Stomach smooth muscle (tissue), 2 donors: ENCODE results near the gene PEX11G.

Source experiments
- H3K27ac ChIP-seq: one replicate; pipeline ENCODE4 v1.7.0; 2013; ENCODE audit warnings: mild to moderate bottlenecking, low read length, inconsistent platforms
- H3K27me3 ChIP-seq, 2 donors: one replicate each; pipeline ENCODE4 v1.7.0; 2013; ENCODE audit warnings: low read length in 2 of 2; ENCODE audit not compliant: insufficient read depth in 2 of 2, control insufficient read depth in 1 of 2
- H3K36me3 ChIP-seq, 2 donors: one replicate each; pipeline ENCODE4 v1.7.0; 2013; ENCODE audit warnings: low read length in 2 of 2; ENCODE audit not compliant: control insufficient read depth in 2 of 2, insufficient read depth in 2 of 2
- H3K4me1 ChIP-seq: one replicate; pipeline ENCODE4 v1.7.0; 2013; ENCODE audit warnings: low read length; ENCODE audit not compliant: control insufficient read depth, insufficient read depth
- H3K4me3 ChIP-seq, 2 donors: one replicate each; pipeline ENCODE4 v1.7.0; 2013; ENCODE audit warnings: low read length in 2 of 2
- H3K9ac ChIP-seq, 2 donors: one replicate each; pipeline ENCODE4 v1.7.0; 2013; ENCODE audit warnings: low read length in 2 of 2, mild to moderate bottlenecking in 1 of 2
- H3K9me3 ChIP-seq, 2 donors: one replicate each; pipeline ENCODE4 v1.7.0; 2013; ENCODE audit warnings: low read length in 2 of 2; ENCODE audit not compliant: control insufficient read depth in 2 of 2
- donor health status: healthy.
- donor health status: Pancreatic carcinoma.

The PEX11G gene

DNA sequence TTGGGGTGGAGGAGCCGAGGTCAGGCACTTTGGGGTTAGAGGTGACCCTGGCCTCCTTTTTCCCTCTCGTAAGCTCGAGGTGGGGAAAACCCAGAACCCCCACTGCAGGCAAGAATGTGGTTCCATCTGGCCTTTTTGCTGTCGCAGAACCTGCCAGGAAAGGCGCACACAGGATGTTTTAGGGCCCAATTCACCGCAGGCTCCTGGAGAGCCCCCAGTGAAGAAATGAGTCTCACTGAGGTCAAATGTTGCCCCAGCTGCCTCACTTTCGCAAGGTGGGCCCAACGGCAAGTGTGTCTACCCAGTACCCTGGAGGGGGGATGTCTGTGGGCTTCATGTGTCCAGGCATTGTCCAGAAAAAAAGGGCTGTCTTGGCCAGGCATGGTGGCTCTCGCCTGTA, 61.8 kb downstream of the PEX11G start:
- H3K27me3 ChIP-seq: no peaks in the 10 kb centered on the region

More for the DNA sequence above, 61.8 kb downstream of the PEX11G start:
- H3K27ac ChIP-seq: no peak overlapping the region
- no peak overlapping the region for H3K4me3 ChIP-seq
- H3K9ac ChIP-seq: no peak overlapping the region
- no peaks in the 10 kb centered on the region for H3K4me1 ChIP-seq
- no peaks in the 10 kb centered on the region for H3K9me3 ChIP-seq
- peaks cover 2 to 5% of the 10 kb centered on the region in 2 donors for H3K36me3 ChIP-seq
